GM12878 (cell line): ENCODE results near the gene CREBRF. TPM values are rescaled to one million over a fixed set of nuclear protein-coding genes. Genes with fewer than 3 reads are reported as not detected.

Experiments
- BCL11A ChIP-seq: IDR thresholded peaks from 2 replicates; pipeline ENCODE4 v1.6.1; 2011; ENCODE audit warnings: low read depth, low read length
- BCLAF1 ChIP-seq: fragments of 450-650 bp; IDR thresholded peaks from 2 replicates; pipeline ENCODE4 v1.6.1; 2017; ENCODE audit warnings: antibody characterized with exemption, mild to moderate bottlenecking, moderate library complexity
- BRCA1 ChIP-seq: IDR thresholded peaks from 2 replicates; pipeline ENCODE4 v1.6.1; 2011; ENCODE audit warnings: low read depth, low read length, improper control_type of control experiment
- DPF2 ChIP-seq: fragments of 450-650 bp; IDR thresholded peaks from 2 replicates; pipeline ENCODE4 v1.6.1; 2017; ENCODE audit warnings: mild to moderate bottlenecking
- E2F8 ChIP-seq: fragments of 450-650 bp; IDR thresholded peaks from 2 replicates; pipeline ENCODE4 v1.6.1; 2018; ENCODE audit warnings: mild to moderate bottlenecking, low read depth, moderate library complexity; ENCODE audit not compliant: partially characterized antibody
- EZH2 ChIP-seq: IDR thresholded peaks from 2 replicates; pipeline ENCODE4 v1.6.1; 2012; ENCODE audit warnings: low read depth, mild to moderate bottlenecking, control low read depth, inconsistent platforms, low read length, borderline replicate concordance; ENCODE audit not compliant: control insufficient read depth
- HDAC2 ChIP-seq: fragments of 200-600 bp; sonication (generic); IDR thresholded peaks from 2 replicates; pipeline ENCODE4 v1.6.1; 2017
- HDGF ChIP-seq: fragments of 450-650 bp; IDR thresholded peaks from 2 replicates; pipeline ENCODE4 v1.6.1; 2016; ENCODE audit warnings: antibody characterized with exemption
- JUNB ChIP-seq: IDR thresholded peaks from 2 replicates; pipeline ENCODE4 v1.6.1; 2016; ENCODE audit warnings: antibody characterized with exemption, mild to moderate bottlenecking
- KAT2A ChIP-seq: conservative IDR thresholded peaks from 2 replicates; pipeline ENCODE4 v1.6.1; 2011; ENCODE audit warnings: low read depth, low read length; ENCODE audit not compliant: control insufficient read depth
- KDM1A ChIP-seq: fragments of 200-600 bp; sonication (generic); IDR thresholded peaks from 2 replicates; pipeline ENCODE4 v1.6.1; 2016; ENCODE audit warnings: borderline replicate concordance
- MAX ChIP-seq: IDR thresholded peaks from 2 replicates; pipeline ENCODE4 v1.6.1; 2012; ENCODE audit warnings: low read depth, low read length, improper control_type of control experiment
- NBN ChIP-seq: fragments of 450-650 bp; IDR thresholded peaks from 2 replicates; pipeline ENCODE4 v1.6.1; 2016
- NR2F1 ChIP-seq: fragments of 450-650 bp; conservative IDR thresholded peaks from 2 replicates; pipeline ENCODE4 v1.6.1; 2017; ENCODE audit warnings: mild to moderate bottlenecking
- RELA ChIP-seq: fragments of 450-650 bp; IDR thresholded peaks from 2 replicates; pipeline ENCODE4 v1.8.0; 2014; ENCODE audit warnings: borderline replicate concordance; ENCODE audit not compliant: partially characterized antibody
- RELB ChIP-seq: fragments of 450-650 bp; IDR thresholded peaks from 2 replicates; pipeline ENCODE4 v1.6.1; 2017; ENCODE audit warnings: low read depth, mild to moderate bottlenecking, moderate library complexity
- SRF ChIP-seq, 2 experiments: IDR thresholded peaks; 2 replicates each; pipeline ENCODE4 v1.6.1; 2011; ENCODE audit warnings: low read depth in 2 of 2, low read length in 2 of 2, mild to moderate bottlenecking in 1 of 2, moderate library complexity in 1 of 2
- ZNF592 ChIP-seq: fragments of 450-650 bp; IDR thresholded peaks from 2 replicates; pipeline ENCODE4 v1.6.1; 2017; ENCODE audit warnings: mild to moderate bottlenecking, moderate library complexity
- polyA plus RNA-seq, 11 experiments: library from polyadenylated mRNA; depleted of rRNA in 4 of 11; unstranded in 6 of 11; stranded (reverse) in 5 of 11; fragments of >200 nt; fragmentation: Nextera tagmentation in 4 of 11; fragmentation: Illumina TruSeq in 1 of 11; extraction: Ambion mirVana in 4 of 11; extraction: Trizol in 1 of 11; gene quantifications; 1 replicate in 1 of 11; 2 replicates in 10 of 11; pipeline versions ENCODE4 v1.2.1 to v1.2.3, GENCODE V29; 2011 to 2016; ENCODE audit warnings: inconsistent platforms in 2 of 11, missing spikeins in 2 of 11, low read depth in 1 of 11
- total RNA-seq, 4 experiments: library from RNA; depleted of rRNA in 3 of 4; stranded (reverse); fragments of >200 nt in 3 of 4; fragmentation: Illumina TruSeq in 1 of 4; extraction: Trizol in 1 of 4; gene quantifications; 2 replicates each; pipeline versions ENCODE4 v1.2.1 to v1.2.3, GENCODE V29; 2013 to 2021

CREBRF gene
- total and polyA plus RNA-seq, 10 of the 15 experiments (the other 5 are each of a cell fraction or from before 2014, with no cell fraction given) = 1.2 to 12.7 (median 3.9) TPM

GRCh38 chr5:173144200-173145176 lies 88.3 kb downstream of the CREBRF start, which contains the start of gene BNIP1 (continued):
- no peak for TF ChIP-seq JUNB
- TF ChIP-seq SRF (IDR thresholded peaks at IDR 0.05; ENCODE audit: low read depth in 2 of 2, low read length in 2 of 2) = peak in 1 of 2 experiments; percentile 67; a peak in 1 of 4 replicates
- no peak for TF ChIP-seq KAT2A
- TF ChIP-seq RELB = peak; percentile 94
- TF ChIP-seq NR2F1 = peak; percentile 75
- 0 out of 2 replicates have a peak, but pooled peaks have one; percentile 59 for TF ChIP-seq ZNF592
- no peak for TF ChIP-seq KDM1A
- TF ChIP-seq NBN = peak; percentile 96
- TF ChIP-seq BCLAF1 = no peak
- TF ChIP-seq RELA = peak; percentile 94
- TF ChIP-seq EZH2 = no peak
- no peak for TF ChIP-seq HDAC2
- TF ChIP-seq DPF2 = peak; percentile 71; the same call in 1 of the 2 replicates
- TF ChIP-seq MAX = peak; percentile 76
- TF ChIP-seq E2F8 = peak; percentile 63
- TF ChIP-seq BCL11A = no peak
- peak; percentile 91 for TF ChIP-seq HDGF
- TF ChIP-seq BRCA1 = no peak
